Measurements from ENCODE around the gene PLG.
"Not testable (repeated sequence)": the region's sequence is repeated elsewhere in the genome, so short reads cannot be mapped to it uniquely, and the experiment has no call there.

Gene PLG

GRCh38 chr6:160779095-160779494, 77.1 kb downstream of the PLG start:
- DNase-seq: not testable (repeated sequence)

- DNase-seq: not testable (repeated sequence)
Observed at GRCh38 chr6:160780656-160781055, 78.6 kb downstream of the PLG start.

GRCh38 chr6:160781298-160781697, 79.3 kb downstream of the PLG start:
- no peak for DNase-seq

- no peak for DNase-seq
Observed at GRCh38 chr6:160782228-160782627, 80.2 kb downstream of the PLG start.

- no peak for DNase-seq
Observed at GRCh38 chr6:160783741-160784140, 81.7 kb downstream of the PLG start.

- DNase-seq: not testable (repeated sequence)
Observed at GRCh38 chr6:160788126-160788525, 86.1 kb downstream of the PLG start.

- DNase-seq: no peak
Observed at GRCh38 chr6:160788806-160789205, 86.8 kb downstream of the PLG start.

GRCh38 chr6:160789263-160790027, 87.4 kb downstream of the PLG start:
- DNase-seq: no peak

GRCh38 chr6:160790028-160790792, 88.2 kb downstream of the PLG start:
- no peak for DNase-seq

GRCh38 chr6:160791459-160791858, 89.4 kb downstream of the PLG start:
- no peak for DNase-seq

GRCh38 chr6:160791981-160792418, 90.0 kb downstream of the PLG start:
- DNase-seq: no peak

GRCh38 chr6:160792708-160793107, 90.7 kb downstream of the PLG start:
- DNase-seq: no peak

- DNase-seq: no peak
Observed at GRCh38 chr6:160793652-160794051, 91.6 kb downstream of the PLG start.

- DNase-seq: no peak
Observed at GRCh38 chr6:160795721-160796120, 93.7 kb downstream of the PLG start.

GRCh38 chr6:160798625-160799024, 96.6 kb downstream of the PLG start:
- DNase-seq: no peak

- DNase-seq: no peak
Observed at GRCh38 chr6:160799801-160800506, 97.9 kb downstream of the PLG start.

GRCh38 chr6:160801418-160801817, 99.4 kb downstream of the PLG start:
- no peak for DNase-seq

- not testable (repeated sequence) for DNase-seq
Observed at GRCh38 chr6:160802049-160802448, 100.0 kb downstream of the PLG start.

Data from C1 segment of cervical spinal cord (tissue), 14 donors.